HepG2 (cell line): ENCODE results near the gene NFS1. TPM values are rescaled to one million over a fixed set of nuclear protein-coding genes. Genes with fewer than 3 reads are reported as not detected.

Source experiments
- EEA1 ChIP-seq: sonication (generic); formaldehyde crosslinking; IDR thresholded peaks from 2 replicates; pipeline ENCODE4 v1.5.1; 2020; ENCODE audit warnings: mild to moderate bottlenecking, missing genetic modification reagents, borderline replicate concordance
- ETV6 ChIP-seq: sonication (generic); formaldehyde crosslinking; conservative IDR thresholded peaks from 2 replicates; pipeline ENCODE4 v1.4.0; 2020; ENCODE audit warnings: missing genetic modification reagents
- FOXP1 ChIP-seq, 2 experiments: fragments of 450-650 bp in 1 of 2; IDR thresholded peaks; 2 replicates each; pipeline ENCODE4 v1.6.1; 2017 to 2018; ENCODE audit warnings: antibody characterized with exemption in 1 of 2
- GRHL1 ChIP-seq: sonication (generic); formaldehyde crosslinking; conservative IDR thresholded peaks from 2 replicates; pipeline ENCODE4 v1.8.0; 2022; ENCODE audit warnings: missing genetic modification reagents
- KDM3A ChIP-seq: IDR thresholded peaks from 2 replicates; pipeline ENCODE4 v1.6.1; 2018; ENCODE audit warnings: low read depth, missing compliant biosample characterization
- KLF16 ChIP-seq, 2 experiments: sonication (generic) in 1 of 2; formaldehyde crosslinking in 1 of 2; IDR thresholded peaks; 2 replicates each; pipeline versions ENCODE4 v1.6.1 to v1.8.0; 2016 to 2023; ENCODE audit warnings: missing genetic modification reagents in 2 of 2, missing compliant biosample characterization in 1 of 2
- MED1 ChIP-seq: sonication (generic); formaldehyde crosslinking; IDR thresholded peaks from 2 replicates; pipeline ENCODE4 v1.4.0; 2020; ENCODE audit warnings: missing genetic modification reagents
- RERE ChIP-seq: IDR thresholded peaks from 2 replicates; pipeline ENCODE4 v1.6.1; 2016; ENCODE audit warnings: low read depth, missing genetic modification reagents, missing compliant biosample characterization
- RNF219 ChIP-seq: sonication (generic); formaldehyde crosslinking; IDR thresholded peaks from 2 replicates; pipeline ENCODE4 v1.5.0; 2020; ENCODE audit warnings: mild to moderate bottlenecking, missing genetic modification reagents
- SP5 ChIP-seq: IDR thresholded peaks from 2 replicates; pipeline ENCODE4 v1.6.1; 2016; ENCODE audit warnings: low read depth, borderline replicate concordance
- SPEN ChIP-seq: sonication (generic); formaldehyde crosslinking; IDR thresholded peaks from 2 replicates; pipeline ENCODE4 v1.5.1; 2020; ENCODE audit warnings: low read depth, mild to moderate bottlenecking, missing genetic modification reagents
- TEAD3 ChIP-seq: optimal IDR thresholded peaks from 2 replicates; pipeline ENCODE3; 2016; ENCODE audit warnings: borderline replicate concordance
- ZBTB49 ChIP-seq: sonication (generic); formaldehyde crosslinking; IDR thresholded peaks from 2 replicates; pipeline ENCODE4 v1.4.0; 2020; ENCODE audit warnings: missing genetic modification reagents, borderline replicate concordance
- ZBTB7B ChIP-seq: sonication (generic); formaldehyde crosslinking; IDR thresholded peaks from 2 replicates; pipeline ENCODE4 v1.4.0; 2020; ENCODE audit warnings: missing genetic modification reagents
- ZNF350 ChIP-seq: sonication (generic); formaldehyde crosslinking; IDR thresholded peaks from 2 replicates; pipeline ENCODE4 v1.4.0; 2020; ENCODE audit warnings: mild to moderate bottlenecking, low read depth, missing genetic modification reagents, borderline replicate concordance
- ZNF543 ChIP-seq: sonication (generic); formaldehyde crosslinking; IDR thresholded peaks from 2 replicates; pipeline ENCODE4 v1.4.0; 2020; ENCODE audit warnings: mild to moderate bottlenecking, missing genetic modification reagents
- ZNF670 ChIP-seq: sonication (generic); formaldehyde crosslinking; IDR thresholded peaks from 2 replicates; pipeline ENCODE4 v1.8.0; 2022; ENCODE audit warnings: mild to moderate bottlenecking, missing genetic modification reagents, borderline replicate concordance
- polyA plus RNA-seq, 8 experiments: library from polyadenylated mRNA; depleted of rRNA in 3 of 8; stranded (reverse) in 7 of 8; unstranded in 1 of 8; fragments of >200 nt; fragmentation: Illumina TruSeq in 4 of 8; extraction: Trizol in 4 of 8; gene quantifications; 2 replicates each; pipeline versions ENCODE4 v1.2.1 to v1.2.3, GENCODE V29; 2011 to 2016; ENCODE audit warnings: low read depth in 4 of 8, missing spikeins in 1 of 8, mixed read lengths in 1 of 8; ENCODE audit not compliant: insufficient read depth in 1 of 8
- total RNA-seq, 5 experiments: library from RNA; depleted of rRNA; stranded (reverse); fragments of >200 nt; fragmentation: Illumina TruSeq; extraction: Trizol; gene quantifications; 2 replicates each; pipeline ENCODE4 v1.2.3, GENCODE V29; 2016; ENCODE audit warnings: low read depth in 1 of 5

The NFS1 gene
- total and polyA plus RNA-seq, 2 of the 13 experiments (the other 11 are each of a cell fraction or from before 2014, with no cell fraction given) = 65.9 to 88.1 TPM

- no peak for TF ChIP-seq GRHL1 (CRISPR knock-in tag)
- peak; percentile 83; the same call in 1 of the 2 replicates for TF ChIP-seq ETV6
- peak; percentile 88 for TF ChIP-seq KDM3A (CRISPR knock-in tag)
- TF ChIP-seq EEA1 (CRISPR knock-in tag) = peak; percentile 94
- TF ChIP-seq SPEN (CRISPR knock-in tag) = peak; percentile 97
- peak; percentile 89 for TF ChIP-seq MED1 (CRISPR knock-in tag)
- TF ChIP-seq FOXP1 (IDR thresholded peaks at IDR 0.05) = no peak
- TF ChIP-seq FOXP1 (CRISPR knock-in tag; IDR thresholded peaks at IDR 0.05) = no peak
- peak; percentile 66 for TF ChIP-seq ZBTB49 (CRISPR knock-in tag)
- peak; percentile 90 for TF ChIP-seq TEAD3 (CRISPR knock-in tag)
- peak; percentile 71; the same call in 1 of the 2 replicates for TF ChIP-seq SP5 (CRISPR knock-in tag)
- peak; percentile 97 for TF ChIP-seq ZNF350 (CRISPR knock-in tag)
- peak; percentile 86 to 99; a peak in 3 of 4 replicates for TF ChIP-seq KLF16 (CRISPR knock-in tag; IDR thresholded peaks at IDR 0.05)
- peak; percentile 94; the same call in 1 of the 2 replicates for TF ChIP-seq RNF219
- peak; percentile 99 for TF ChIP-seq ZNF543 (CRISPR knock-in tag)
- TF ChIP-seq ZNF670 (CRISPR knock-in tag) = peak; percentile 99
- TF ChIP-seq ZBTB7B (CRISPR knock-in tag) = peak; percentile 25; the same call in 1 of the 2 replicates
- peak; percentile 56; the same call in 1 of the 2 replicates for TF ChIP-seq RERE
Observed at GRCh38 chr20:35664466-35665206, 34.5 kb downstream of the NFS1 start, which contains the start of the genes CPNE1 and RBM12 (continued).
